ENCODE data around the gene TRDMT1.

TRDMT1 gene

DNA sequence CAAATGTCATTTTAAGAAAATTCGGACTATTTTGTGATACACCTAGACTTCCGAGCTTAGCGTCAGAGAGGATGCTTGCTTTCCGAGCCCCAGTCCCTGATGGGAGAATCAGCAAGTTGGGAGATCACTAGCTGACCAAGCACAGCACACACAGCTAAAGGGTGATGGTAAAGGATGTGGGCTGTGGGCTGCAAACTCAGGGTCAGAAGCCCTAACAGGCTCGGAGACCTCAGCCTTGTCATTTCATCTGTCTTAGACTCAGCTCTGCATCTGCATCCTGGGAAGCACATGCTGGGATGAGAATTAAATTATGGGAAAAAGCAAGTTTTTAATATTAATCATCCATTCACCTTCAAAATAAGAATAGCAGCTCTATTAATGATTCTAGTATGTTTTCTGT, 75.1 kb downstream of the TRDMT1 start:
- TF ChIP-seq, protein P1, sequence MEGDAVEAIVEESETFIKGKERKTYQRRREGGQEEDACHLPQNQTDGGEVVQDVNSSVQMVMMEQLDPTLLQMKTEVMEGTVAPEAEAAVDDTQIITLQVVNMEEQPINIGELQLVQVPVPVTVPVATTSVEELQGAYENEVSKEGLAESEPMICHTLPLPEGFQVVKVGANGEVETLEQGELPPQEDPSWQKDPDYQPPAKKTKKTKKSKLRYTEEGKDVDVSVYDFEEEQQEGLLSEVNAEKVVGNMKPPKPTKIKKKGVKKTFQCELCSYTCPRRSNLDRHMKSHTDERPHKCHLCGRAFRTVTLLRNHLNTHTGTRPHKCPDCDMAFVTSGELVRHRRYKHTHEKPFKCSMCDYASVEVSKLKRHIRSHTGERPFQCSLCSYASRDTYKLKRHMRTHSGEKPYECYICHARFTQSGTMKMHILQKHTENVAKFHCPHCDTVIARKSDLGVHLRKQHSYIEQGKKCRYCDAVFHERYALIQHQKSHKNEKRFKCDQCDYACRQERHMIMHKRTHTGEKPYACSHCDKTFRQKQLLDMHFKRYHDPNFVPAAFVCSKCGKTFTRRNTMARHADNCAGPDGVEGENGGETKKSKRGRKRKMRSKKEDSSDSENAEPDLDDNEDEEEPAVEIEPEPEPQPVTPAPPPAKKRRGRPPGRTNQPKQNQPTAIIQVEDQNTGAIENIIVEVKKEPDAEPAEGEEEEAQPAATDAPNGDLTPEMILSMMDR (IDR thresholded peaks at IDR 0.05; ENCODE audit: borderline replicate concordance, insufficient read depth, low read depth, low read length): no peak
- H3K4me3 ChIP-seq (ENCODE audit: low read depth, low read length): no peak overlapping the region

DNA sequence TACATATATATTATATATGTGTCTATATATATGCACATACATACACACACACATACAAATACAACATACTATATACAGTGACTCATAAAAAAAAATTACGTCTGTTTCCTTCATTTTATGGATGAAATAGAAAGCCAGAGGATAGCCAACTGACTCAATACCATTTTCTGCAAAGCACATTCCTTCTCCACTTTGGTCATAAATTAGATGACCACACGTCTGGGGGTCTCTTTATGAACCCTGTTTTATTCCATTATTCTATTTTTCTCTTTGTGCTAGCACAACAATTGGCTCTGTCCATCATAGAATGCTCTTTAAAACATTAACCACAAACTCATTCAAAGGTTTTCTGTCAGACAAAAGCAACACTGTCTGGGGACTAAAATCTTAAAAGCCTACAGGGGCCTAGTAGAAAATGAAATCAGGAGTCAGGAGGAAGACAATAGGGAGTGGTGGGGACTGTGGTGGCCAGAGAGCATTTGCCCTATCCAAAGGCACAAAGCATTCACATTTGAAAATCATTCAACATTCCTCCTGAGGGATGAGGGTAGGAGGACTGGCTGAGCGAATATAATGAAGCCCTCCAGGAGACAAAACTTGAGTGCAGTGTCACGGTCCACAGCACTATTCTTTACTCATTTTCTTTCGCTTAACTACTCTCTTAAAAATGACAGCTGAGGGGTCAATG, 76.1 kb downstream of the TRDMT1 start:
- no peak overlapping the region for H3K4me3 ChIP-seq (ENCODE audit: low read depth, low read length)
- TF ChIP-seq, protein P1 (IDR thresholded peaks at IDR 0.05; ENCODE audit: borderline replicate concordance, insufficient read depth, low read depth, low read length): no peak

DNA sequence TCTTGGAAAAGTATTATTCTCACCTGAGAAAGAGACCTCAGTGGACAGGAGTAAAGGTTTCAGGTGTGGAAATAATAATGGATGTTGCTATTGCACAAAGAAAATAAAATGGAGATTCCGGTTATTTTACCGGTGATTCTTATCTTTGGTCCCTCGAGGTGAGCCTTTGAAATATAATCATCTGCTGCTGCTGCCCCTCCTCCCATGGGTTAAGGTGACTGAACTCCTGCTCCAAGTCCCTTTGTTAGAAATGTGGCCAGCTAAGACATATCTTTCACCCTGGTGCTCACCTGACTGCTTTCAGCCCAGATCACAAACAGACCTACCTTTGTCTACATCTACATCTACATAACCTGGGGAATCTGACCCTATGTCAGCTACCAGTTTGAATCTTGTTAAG, 77.5 kb downstream of the TRDMT1 start:
- no peak overlapping the region for H3K4me3 ChIP-seq (ENCODE audit: low read depth, low read length)
- TF ChIP-seq, protein P1 (IDR thresholded peaks at IDR 0.05; ENCODE audit: borderline replicate concordance, insufficient read depth, low read depth, low read length): no peak

DNA sequence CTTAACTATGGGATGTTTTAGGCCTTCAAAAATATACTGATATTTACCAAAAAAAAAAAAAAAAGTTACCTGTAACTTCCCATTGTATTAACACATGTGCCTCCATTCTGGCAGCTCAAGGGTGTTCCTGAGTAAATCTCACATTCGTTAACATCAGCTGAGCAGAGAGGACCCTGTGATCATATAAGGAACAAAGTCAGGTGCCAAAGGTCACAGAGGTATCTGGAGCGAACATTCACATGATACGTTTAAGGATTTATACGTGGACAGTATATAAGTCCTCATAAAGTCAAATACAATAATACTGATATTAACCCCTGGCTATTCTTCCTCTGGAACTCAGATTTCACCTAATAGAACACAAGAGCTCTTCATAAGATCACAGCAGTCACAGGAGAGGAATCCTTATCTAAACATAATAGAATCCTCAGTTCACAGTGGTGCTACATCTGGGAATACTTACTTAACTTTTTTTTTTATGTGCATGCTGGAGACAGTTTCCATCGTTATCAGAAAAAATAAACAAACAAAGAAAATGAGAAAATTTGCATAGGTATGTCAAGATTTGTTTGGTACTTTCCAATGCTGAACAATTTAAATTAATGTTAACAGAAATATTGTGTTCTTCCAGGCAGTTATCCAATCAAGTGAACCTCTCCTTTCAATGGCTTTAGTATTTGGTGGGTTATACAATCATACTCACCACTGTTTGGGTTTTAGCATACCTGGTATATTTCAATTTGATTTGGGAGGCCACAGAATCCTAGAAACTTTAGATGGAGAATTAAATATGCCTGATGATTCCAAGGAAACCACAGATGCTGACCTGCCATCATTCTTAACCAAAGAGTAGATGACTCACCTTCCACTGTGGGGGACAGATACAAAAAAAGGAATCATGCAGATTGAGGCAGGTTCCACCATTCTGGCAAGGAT, 78.5 kb downstream of the TRDMT1 start:
- TF ChIP-seq, protein P1 (IDR thresholded peaks at IDR 0.05; ENCODE audit: borderline replicate concordance, insufficient read depth, low read depth, low read length): no peak
- H3K4me3 ChIP-seq (ENCODE audit: low read depth, low read length): no peak overlapping the region

DNA sequence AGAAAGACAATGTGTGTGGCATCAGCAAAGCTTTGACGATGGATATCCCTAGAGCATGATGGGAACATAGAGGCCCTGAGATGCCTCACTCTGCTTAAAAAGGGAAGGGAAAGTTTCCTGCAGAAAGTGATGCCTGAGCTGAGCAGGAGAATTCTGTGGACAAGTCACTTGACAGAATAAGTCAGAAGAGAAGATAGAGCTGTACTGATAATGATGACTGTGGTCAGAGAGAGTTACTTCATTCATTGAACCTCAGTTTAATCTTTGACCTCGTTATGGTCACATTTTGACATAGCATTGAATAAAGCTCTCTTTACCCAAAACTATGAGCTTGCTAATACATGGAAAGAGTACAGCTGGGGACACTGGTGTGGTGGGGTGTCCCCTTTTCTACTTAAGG, 79.4 kb downstream of the TRDMT1 start:
- TF ChIP-seq, protein P1 (IDR thresholded peaks at IDR 0.05; ENCODE audit: borderline replicate concordance, insufficient read depth, low read depth, low read length): no peak

DNA sequence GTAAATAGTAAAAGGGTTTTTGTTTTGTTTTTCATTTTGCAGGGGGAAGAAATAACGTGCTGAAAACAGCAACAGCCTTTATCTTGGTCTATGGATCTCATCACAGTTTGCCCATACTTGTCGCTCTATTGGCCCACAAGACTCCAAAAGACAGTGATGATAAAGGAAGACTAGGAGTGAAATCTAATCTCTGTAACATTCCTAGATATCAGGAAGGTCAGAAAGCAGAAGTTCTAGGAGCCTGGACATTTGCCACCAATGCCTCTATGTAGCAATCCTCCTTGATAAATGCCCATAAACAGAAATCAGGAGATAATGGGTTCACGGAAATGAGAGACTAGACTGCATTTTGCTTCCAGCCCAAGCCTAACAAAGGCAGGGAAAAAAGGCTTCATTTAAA, 80.8 kb downstream of the TRDMT1 start:
- H3K4me3 ChIP-seq (ENCODE audit: low read depth, low read length): no peak overlapping the region
- TF ChIP-seq, protein P1 (IDR thresholded peaks at IDR 0.05; ENCODE audit: borderline replicate concordance, insufficient read depth, low read depth, low read length): no peak

More for the DNA sequence above, 79.4 kb downstream of the TRDMT1 start:
- no peak overlapping the region for H3K4me3 ChIP-seq (ENCODE audit: low read depth, low read length)

All from GM12875 (cell line).